Activated CD8-positive, alpha-beta memory T cell treated with anti-CD3 and anti-CD28 coated beads, Interleukin-2, amount 50 U/mL, for 48 hours (primary cell): ENCODE results near the gene PCDH7.
A peak's percentile ranks its signal among the peaks of the same experiment; 100 is the strongest.

Experiments used
- DNase-seq: peaks from one replicate; pipeline ENCODE4 v3.0.0-alpha.2; 2020

Gene PCDH7, protein sequence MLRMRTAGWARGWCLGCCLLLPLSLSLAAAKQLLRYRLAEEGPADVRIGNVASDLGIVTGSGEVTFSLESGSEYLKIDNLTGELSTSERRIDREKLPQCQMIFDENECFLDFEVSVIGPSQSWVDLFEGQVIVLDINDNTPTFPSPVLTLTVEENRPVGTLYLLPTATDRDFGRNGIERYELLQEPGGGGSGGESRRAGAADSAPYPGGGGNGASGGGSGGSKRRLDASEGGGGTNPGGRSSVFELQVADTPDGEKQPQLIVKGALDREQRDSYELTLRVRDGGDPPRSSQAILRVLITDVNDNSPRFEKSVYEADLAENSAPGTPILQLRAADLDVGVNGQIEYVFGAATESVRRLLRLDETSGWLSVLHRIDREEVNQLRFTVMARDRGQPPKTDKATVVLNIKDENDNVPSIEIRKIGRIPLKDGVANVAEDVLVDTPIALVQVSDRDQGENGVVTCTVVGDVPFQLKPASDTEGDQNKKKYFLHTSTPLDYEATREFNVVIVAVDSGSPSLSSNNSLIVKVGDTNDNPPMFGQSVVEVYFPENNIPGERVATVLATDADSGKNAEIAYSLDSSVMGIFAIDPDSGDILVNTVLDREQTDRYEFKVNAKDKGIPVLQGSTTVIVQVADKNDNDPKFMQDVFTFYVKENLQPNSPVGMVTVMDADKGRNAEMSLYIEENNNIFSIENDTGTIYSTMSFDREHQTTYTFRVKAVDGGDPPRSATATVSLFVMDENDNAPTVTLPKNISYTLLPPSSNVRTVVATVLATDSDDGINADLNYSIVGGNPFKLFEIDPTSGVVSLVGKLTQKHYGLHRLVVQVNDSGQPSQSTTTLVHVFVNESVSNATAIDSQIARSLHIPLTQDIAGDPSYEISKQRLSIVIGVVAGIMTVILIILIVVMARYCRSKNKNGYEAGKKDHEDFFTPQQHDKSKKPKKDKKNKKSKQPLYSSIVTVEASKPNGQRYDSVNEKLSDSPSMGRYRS (N-terminal part only)

DNA sequence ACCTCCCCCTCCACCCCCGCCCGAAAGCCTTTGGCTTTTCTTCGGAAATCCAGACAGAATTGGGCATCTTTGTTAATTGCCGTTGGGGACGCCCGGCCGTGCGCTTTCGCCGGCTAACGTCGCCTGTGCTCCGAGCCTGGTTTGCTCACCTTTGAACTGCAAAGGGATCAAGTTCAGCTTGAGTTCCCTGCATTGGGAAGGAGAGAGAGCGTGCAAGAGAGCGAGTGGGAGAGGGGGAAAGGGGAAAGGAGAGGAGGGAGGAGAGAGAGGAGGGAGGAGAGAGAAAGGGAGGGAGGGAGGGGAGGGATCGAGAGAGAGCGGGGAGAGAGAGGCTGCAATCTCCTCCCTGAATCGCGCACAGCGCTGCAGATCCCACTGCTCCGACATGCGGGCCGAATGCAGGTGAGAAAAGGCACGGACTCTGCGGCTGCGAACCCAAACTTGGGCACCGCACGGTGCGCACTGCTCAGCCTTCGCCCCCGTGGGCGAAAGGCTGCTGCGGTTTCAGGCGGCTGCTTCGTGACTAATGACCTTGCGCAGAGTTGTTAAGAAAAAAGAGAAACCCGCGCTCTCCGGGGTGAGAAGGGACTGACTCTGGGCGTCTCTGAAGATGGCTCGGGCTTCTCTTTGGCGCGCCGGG lies at the start of gene PCDH7:
Gene PCDH7 (plus strand): TSS at position 349 of the 640 bp plus-strand sequence. CDS start 1,054 bp downstream, outside the sequence.
- peak; percentile 52 for DNase-seq

DNA sequence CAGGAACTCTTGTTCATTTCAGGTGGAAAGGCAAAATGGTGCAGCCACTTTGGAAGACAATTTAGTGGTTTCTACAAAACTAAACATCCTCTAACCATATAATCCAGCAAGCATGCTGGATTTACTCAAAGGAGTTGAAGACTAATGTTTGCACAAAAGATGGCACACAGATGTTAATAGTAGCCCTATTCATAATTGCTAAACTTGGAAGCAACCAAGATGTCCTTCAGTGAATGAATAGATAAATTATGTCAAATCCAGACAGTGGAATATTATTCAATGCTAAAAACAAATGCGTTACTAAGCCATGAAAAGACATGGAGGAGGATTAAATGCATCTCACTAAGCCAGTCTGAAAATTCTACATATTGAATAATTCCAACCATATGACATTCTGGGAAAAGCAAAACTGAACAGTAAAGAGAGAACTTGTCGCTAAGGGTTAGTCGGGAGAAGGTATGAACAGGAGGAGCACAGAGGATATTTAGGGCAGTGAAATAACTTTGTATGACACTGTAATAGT lies 48.2 kb upstream of the PCDH7 start:
- DNase-seq: no peak

DNA sequence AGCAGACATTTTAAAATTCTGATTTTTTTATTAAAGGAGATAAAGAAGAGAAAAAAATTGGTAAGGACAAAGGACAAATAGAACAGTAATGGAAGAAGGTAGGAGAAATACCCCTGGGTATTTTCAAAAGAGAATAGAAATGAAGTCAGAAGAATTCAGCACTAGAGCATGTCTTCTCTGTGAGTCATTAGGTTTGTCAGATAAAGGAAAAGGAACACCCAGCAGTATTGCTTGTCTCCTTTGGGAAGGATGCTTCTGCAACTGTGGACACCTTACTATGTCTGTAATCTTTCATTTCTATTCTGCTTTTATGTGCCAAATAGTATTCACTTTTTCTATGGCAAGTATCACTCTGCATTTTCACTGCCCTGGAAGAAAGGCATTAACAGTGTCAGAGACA lies 24.0 kb upstream of the PCDH7 start:
- DNase-seq: no peak

- no peak for DNase-seq
These were observed 5.6 kb upstream of the PCDH7 start for GRCh38 chr4:30714408-30715031.

GRCh38 chr4:30716158-30716557 lies 4.0 kb upstream of the PCDH7 start:
- no peak for DNase-seq

GRCh38 chr4:30716681-30717207 lies 3.4 kb upstream of the PCDH7 start:
- no peak for DNase-seq

DNA sequence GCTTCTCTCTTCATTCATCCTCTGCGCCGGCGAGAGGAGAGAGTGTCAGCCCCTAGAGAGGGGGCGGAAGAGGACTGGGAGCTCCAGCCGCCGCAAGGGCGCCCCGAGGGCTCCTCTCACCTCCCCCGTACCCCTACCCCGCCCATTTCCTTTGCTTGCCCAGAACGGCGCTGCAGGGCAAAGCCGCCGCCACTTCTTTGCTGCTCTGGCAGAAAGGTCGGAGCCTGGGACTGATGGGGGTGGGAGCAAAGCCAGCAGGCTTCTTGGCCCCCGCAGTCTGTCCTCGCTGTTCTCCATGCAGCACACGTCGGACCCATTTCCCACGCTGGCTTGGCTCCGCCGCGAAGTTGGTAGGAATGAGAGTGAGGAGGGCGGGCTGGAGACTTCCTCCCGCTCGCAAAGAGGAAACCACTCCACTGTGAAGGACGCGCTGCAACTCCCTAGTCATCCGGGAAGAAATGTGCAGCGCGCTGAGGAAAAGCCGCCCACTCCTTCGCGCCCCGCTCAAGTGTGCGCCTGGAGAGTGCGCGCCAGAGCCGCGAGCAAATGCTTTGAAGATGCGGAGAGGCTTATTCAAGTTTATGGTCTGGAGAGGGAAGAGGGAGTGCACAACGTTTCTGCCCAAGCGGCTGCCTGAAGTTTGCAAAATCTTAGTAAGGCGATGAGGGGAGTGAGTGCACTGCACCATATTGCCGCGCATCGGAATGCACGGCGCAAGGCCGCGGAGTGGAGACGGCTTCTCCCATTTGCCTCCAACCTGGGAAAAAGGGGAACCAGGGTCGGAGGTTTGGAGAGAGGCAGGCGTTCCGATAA lies 2.8 kb upstream of the PCDH7 start:
- peak; percentile 52 for DNase-seq

GRCh38 chr4:30718021-30718542 lies 2.1 kb upstream of the PCDH7 start:
- DNase-seq: peak; percentile 56

- no peak for DNase-seq
These were observed 1.3 kb upstream of the PCDH7 start for GRCh38 chr4:30718641-30719453.

GRCh38 chr4:30719454-30720020 lies 632 bp upstream of the PCDH7 start:
- DNase-seq: peak; percentile 53

- peak; percentile 58 for DNase-seq
These were observed 554 bp downstream of the PCDH7 start for GRCh38 chr4:30720661-30721184.

- DNase-seq: peak; percentile 52
These were observed 1.3 kb downstream of the PCDH7 start for GRCh38 chr4:30721185-30722091.

GRCh38 chr4:30722092-30722358 lies 1.9 kb downstream of the PCDH7 start:
- DNase-seq: no peak

- DNase-seq: peak; percentile 51
These were observed 2.4 kb downstream of the PCDH7 start for GRCh38 chr4:30722359-30723200.

GRCh38 chr4:30723201-30723955 lies 3.2 kb downstream of the PCDH7 start:
- no peak for DNase-seq

GRCh38 chr4:30724247-30724646 lies 4.1 kb downstream of the PCDH7 start:
- no peak for DNase-seq

DNA sequence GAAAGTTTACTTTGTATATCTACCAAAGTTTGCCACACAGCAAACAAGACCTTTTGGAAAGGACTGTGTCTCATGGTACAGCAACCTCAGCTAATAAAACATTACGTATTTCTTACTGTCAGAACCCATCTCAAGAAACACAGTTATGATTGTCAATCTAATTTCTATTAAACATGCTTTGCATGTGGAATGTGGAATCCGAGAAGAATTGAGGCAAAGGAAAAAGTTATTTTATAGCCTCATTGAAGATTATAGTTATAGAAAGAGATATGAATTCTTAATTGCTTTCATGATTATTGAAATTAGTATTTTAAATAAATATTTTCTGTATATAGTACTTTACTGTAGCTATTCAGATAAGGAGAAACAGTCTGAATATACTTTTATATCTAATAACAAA lies 5.4 kb downstream of the PCDH7 start:
- DNase-seq: no peak
